ENCODE results near the gene WDR35.
"Not testable (repeated sequence)": the region's sequence is repeated elsewhere in the genome, so short reads cannot be mapped to it uniquely, and the experiment has no call there.

WDR35 gene

DNA sequence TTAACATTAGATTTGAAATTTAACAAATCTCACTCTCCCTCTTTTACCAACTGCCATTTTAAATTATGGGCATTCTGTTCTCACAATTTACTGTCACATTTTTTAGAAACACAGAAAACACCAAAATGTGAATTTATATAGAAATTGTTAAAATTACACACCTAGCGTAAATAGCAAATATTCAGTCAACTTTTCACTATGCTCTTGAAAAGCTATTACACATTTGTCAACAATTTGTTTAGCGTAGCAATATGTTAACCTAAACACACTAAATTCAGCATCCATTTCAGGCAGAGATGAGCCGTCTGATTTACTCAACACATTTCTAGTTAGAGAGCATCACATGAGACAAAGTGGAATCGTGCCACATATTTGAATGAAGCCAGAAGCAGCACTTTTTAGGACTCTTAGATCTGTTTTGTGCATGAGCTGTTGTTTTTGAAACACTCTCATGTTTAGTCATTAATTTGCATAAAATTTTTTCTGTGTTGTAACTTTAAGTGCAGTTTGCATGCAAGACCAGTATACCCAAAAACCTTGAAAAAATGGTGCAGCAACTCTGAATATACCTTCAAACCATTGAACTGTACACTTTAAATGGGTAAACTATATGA lies 96.3 kb downstream of the WDR35 start:
- peaks cover 11% of the 10 kb centered on the region for H3K36me3 Mint-ChIP-seq (ENCODE audit: low read depth)
- no peaks in the 10 kb centered on the region for H3K27me3 Mint-ChIP-seq (ENCODE audit: low read depth)
- H3K4me3 Mint-ChIP-seq, result no peak overlapping the region
- peaks cover 27% of the 10 kb centered on the region for H3K4me1 Mint-ChIP-seq
- no peaks in the 10 kb centered on the region for H3K9me3 Mint-ChIP-seq
- TF ChIP-seq, protein P1, sequence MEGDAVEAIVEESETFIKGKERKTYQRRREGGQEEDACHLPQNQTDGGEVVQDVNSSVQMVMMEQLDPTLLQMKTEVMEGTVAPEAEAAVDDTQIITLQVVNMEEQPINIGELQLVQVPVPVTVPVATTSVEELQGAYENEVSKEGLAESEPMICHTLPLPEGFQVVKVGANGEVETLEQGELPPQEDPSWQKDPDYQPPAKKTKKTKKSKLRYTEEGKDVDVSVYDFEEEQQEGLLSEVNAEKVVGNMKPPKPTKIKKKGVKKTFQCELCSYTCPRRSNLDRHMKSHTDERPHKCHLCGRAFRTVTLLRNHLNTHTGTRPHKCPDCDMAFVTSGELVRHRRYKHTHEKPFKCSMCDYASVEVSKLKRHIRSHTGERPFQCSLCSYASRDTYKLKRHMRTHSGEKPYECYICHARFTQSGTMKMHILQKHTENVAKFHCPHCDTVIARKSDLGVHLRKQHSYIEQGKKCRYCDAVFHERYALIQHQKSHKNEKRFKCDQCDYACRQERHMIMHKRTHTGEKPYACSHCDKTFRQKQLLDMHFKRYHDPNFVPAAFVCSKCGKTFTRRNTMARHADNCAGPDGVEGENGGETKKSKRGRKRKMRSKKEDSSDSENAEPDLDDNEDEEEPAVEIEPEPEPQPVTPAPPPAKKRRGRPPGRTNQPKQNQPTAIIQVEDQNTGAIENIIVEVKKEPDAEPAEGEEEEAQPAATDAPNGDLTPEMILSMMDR (IDR thresholded peaks at IDR 0.05; ENCODE audit: unreplicated experiment in 3 of 3), result no peak
- H3K27ac Mint-ChIP-seq, result no peak overlapping the region

DNA sequence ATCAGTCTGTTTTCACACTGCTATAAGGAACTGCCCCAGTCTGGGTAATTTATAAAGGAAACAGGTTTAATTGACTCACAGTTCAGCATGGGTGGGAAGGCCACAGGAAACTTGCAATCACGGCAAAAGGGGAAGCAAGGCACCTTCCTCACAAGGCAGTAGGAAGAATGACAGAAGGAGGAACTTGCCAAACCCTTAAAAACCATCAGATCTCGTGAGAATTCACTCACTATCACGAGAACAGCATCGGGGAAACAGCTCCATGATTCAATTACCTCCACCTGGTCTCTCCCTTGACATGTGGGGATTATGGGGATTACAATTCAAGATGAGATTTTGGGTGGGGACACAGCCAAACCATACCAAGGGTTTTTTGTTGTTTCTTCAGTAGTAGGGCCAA lies 97.9 kb downstream of the WDR35 start:
- not testable (repeated sequence) for H3K4me3 Mint-ChIP-seq; H3K36me3 Mint-ChIP-seq (ENCODE audit: low read depth); H3K9me3 Mint-ChIP-seq; H3K27ac Mint-ChIP-seq; H3K27me3 Mint-ChIP-seq (ENCODE audit: low read depth)
- peaks cover 15% of the 10 kb centered on the region for H3K4me1 Mint-ChIP-seq

DNA sequence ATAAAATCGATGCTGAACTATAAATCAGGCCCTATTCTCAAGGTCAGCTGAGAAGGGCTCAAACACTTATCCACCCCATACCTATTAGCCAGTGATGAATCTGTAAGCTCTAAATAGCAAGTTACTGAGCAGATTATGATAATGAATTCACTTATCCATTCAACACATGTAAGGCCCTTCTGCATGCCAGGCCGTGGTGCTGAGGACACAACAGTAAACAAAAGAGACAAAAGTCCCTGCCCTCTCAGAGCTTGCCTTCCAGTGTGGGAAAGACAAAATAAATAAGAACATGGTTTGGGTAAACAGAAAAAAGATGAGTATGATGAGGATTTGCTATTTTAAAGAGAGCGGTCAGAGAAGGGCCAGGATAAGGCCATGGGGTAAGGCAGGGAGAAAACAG lies 99.8 kb downstream of the WDR35 start:
- H3K27me3 Mint-ChIP-seq (ENCODE audit: low read depth), result peaks cover 10% of the 10 kb centered on the region
- H3K9me3 Mint-ChIP-seq, result no peaks in the 10 kb centered on the region
- TF ChIP-seq, protein P1 (IDR thresholded peaks at IDR 0.05; ENCODE audit: unreplicated experiment in 3 of 3), result no peak
- H3K4me1 Mint-ChIP-seq, result peaks cover 5% of the 10 kb centered on the region
- no peak overlapping the region for H3K27ac Mint-ChIP-seq
- peaks cover 7% of the 10 kb centered on the region for H3K36me3 Mint-ChIP-seq (ENCODE audit: low read depth)
- no peak overlapping the region for H3K4me3 Mint-ChIP-seq

DNA sequence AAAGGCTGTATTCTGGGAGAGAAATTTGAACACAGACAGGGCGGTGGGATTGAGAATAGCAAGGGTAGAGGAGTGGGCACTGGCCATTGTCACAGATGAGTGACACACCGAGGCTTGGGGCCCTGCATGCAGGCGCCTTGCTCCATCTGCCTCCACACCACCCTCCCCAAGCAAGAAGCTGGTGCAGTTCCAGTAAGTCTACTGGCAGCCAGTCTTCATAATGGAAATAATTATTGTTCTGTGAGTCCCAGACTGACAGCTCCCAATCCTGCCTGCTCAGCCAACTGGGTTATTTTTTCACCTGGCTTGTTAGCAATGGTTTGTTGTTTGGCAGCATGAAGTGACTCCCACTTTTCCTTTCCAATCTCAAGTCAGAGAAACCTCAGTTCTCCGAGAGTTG lies 101.1 kb downstream of the WDR35 start:
- Mint-ChIP-seq H3K9me3 (no peaks in the 10 kb centered on the region), H3K4me1 (peaks cover 5% of the 10 kb centered on the region), H3K27ac (no peak overlapping the region), H3K27me3 (ENCODE audit: low read depth) (peaks cover 15% of the 10 kb centered on the region), H3K36me3 (ENCODE audit: low read depth) (peaks cover 3% of the 10 kb centered on the region), H3K4me3 (no peak overlapping the region)
- TF ChIP-seq, protein P1 (IDR thresholded peaks at IDR 0.05; ENCODE audit: unreplicated experiment in 3 of 3), result no peak

DNA sequence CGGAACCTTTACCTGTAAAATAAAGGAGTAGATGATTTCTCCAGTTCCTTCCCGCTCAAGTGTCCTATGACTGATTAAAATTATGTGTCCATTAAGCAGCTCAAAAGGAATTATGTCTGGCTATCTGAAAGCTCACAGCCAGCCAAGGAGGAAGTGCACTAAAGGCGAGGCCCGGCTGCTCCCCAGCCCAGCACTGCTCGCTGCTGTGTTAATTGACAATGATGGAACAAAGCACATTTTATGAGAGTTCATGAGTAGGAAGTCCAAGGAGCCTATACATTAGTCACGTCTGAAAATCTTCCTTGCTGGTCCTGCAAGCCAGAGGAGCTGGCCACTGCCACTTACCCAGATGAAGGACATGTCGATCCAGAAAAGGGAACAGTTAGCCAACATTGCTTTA lies 102.4 kb downstream of the WDR35 start:
- Mint-ChIP-seq H3K27me3 (ENCODE audit: low read depth) (peaks cover 18% of the 10 kb centered on the region), H3K36me3 (ENCODE audit: low read depth) (no peaks in the 10 kb centered on the region), H3K4me1 (peaks cover 5% of the 10 kb centered on the region), H3K27ac (no peak overlapping the region), H3K9me3 (no peaks in the 10 kb centered on the region), H3K4me3 (no peak overlapping the region)
- TF ChIP-seq, protein P1 (IDR thresholded peaks at IDR 0.05; ENCODE audit: unreplicated experiment in 3 of 3), result no peak

DNA sequence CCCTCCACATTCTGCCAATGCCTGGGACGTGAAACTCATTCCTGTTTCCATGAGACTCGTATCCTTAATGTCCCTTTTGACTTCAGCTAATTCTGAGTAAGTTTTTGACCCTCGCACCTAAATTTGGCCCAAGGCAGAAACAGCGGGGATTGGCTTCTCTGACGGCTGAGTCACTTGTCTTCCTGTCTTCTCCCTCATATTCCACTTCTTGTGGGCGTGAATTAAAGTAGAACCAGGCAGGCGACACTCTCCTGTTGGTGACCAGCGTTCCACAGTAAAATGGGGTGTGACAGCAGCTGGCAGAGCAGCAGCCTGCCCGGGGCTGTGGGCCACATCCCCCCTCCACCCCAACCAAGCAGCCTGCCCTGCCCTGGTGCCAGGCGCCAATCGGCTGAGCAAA lies 103.6 kb downstream of the WDR35 start:
- Mint-ChIP-seq H3K36me3 (ENCODE audit: low read depth) (no peaks in the 10 kb centered on the region), H3K4me3 (no peak overlapping the region), H3K27me3 (ENCODE audit: low read depth) (peaks cover 18% of the 10 kb centered on the region), H3K4me1 (no peaks in the 10 kb centered on the region), H3K9me3 (no peaks in the 10 kb centered on the region), H3K27ac (no peak overlapping the region)
- TF ChIP-seq, protein P1 (IDR thresholded peaks at IDR 0.05; ENCODE audit: unreplicated experiment in 3 of 3), result no peak

Data from nephron (organoid).